GM21619 (cell line): ENCODE results near the gene DNAJB8.

Source experiments
- ATAC-seq: cut with Tn5 transposase; IDR thresholded peaks from one replicate; pipeline ENCODE4 v1.9.1; 2021; ENCODE audit not compliant: unreplicated experiment

The DNAJB8 gene

DNA sequence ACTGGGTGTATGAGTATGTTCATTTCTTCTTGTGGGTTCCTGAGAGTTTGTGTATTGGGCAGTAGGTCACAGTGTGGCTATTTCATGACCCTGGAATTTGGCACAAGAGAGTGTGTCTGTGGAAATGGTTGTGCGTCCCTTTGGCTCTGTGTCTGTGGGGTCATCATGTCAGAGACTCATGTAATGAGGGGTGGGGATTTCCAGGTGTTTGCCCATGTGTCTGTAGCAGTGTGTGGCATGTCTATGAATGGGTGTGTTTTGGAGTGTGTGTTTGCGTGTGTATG is 27.6 kb upstream of the DNAJB8 start:
- ATAC-seq = no peak

DNA sequence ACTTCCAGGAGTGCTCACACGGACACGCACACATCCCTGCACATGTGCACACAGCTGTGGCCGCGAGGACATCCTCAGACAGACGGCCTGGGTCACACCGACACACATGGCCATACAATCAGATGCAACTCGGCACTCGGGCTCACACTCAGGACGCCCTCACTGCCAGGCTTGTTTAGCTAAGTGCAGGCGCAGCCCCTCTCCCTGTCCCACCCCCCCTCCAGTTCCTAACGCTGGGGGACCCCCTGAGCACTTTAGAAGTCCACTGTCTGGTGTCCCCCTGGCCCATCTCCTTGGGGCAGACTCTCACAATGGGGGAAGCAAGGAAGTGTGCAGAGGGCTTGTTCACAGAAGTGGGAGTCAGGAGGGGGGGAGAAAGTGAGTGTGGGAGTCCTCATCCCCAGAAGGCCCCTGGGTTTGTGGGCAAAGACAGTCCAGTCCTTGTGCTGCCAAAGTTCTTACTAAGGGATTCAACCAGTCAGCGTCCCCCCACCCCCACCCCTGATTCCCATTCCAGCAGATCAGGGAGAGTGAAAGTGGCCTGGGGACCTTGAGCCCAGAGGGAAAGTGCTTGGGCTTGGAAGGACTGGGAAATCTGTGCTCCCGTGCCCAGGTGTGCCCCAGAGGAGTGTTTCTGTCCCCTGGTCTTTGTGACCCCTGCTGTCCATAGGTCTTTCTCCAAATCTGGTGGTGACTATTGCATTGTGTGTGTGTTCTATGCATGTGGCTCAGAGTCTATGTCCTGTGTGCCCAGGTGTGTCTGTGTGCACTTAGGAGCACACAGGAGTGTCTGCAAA is 27.1 kb upstream of the DNAJB8 start:
- no peak for ATAC-seq

DNA sequence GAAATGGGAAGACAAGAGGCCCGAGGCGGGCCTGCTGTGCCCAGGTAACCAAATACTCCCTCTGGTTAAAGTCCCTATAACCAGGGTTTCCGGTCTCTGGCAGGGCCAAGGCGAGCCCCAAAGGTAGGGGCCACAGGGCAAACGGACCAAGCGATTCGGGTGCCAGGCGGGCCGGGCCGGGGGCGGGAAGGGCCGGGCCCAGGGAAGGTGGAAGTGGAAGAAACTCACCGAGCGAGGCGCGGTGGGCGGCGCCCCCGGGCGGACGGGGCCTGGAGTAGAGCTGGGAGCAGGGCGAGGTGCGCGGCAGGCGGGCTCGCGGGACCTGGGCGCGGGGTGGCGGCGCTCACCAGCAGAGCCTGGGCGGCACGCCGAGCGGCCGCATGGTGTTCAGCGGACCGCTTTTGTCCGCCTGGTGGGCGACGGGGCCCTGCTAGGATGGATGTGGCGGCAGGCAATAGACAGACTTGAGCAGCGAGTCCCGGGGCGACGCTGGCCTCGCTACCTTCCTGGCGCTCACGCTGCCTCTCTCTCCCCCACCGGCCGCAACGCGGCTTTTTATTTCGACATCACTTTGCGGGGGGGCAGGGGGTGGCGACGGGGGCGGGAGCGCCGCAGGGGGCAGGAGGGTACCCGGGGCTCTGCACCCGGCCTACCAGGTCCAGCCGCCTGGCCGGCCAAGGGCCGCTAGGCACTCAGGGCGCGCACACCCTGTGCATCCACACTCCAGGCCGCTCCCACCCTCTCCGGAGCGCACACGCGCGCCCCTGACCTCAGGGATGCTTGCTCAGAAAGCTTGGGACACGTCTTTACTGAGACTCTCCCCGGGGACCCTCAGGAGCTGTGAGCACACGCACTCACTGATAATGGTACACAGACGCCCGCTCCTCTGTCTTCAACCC is 26.2 kb upstream of the DNAJB8 start, which contains the start of gene GATA2:
GATA2 (minus strand) TSS at position 531 of the 899 bp plus-strand sequence. CDS start 6,170 bp downstream, outside the sequence.
- ATAC-seq = no peak

DNA sequence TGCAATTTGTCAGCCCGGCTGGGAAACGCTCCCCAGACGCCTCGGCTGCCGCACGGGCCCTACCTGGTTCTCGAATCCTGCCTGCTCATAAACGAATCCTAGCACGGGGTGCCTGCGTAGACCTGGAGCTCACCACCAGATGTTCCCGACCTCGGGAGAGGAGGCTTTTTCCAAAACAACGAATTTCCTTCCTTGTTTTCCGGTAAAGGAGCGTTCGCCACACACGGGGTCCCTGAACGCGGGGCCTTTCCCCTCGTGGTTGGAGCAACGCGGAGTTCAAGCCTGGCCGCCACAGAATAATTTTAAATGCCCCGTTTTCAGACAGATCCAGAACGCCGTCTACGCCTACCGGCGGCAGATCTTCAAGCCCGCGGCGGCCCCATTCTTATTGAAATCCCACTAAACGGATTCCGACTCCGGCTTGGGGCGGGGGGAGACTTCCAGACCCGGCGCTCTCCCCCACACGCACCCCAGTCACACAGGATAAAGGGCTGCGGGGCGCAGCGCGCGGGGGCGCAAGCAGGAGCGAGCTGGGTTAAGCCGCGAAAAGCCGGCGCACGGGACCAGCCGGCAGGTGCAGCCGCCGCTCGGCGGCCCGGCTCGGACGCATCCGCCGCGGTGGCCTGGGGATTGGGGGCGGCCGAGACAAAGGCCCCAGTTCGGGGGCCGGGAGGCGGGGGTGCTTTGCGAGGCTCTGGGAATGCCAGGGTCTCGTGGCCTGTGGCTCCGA is 25.4 kb upstream of the DNAJB8 start:
- no peak for ATAC-seq

DNA sequence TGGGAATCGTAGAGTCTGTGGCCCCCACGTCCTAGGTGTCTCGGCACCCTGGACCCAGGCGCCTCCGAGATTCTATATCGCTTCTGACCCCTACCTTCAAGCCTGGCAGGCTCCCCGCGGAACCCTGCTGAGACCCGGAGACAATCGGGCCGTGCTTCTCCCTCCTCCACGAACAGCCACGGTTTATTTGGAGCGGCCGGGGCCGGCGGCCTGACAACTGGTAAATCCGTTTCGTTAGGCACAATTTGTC is 24.9 kb upstream of the DNAJB8 start:
- no peak for ATAC-seq

DNA sequence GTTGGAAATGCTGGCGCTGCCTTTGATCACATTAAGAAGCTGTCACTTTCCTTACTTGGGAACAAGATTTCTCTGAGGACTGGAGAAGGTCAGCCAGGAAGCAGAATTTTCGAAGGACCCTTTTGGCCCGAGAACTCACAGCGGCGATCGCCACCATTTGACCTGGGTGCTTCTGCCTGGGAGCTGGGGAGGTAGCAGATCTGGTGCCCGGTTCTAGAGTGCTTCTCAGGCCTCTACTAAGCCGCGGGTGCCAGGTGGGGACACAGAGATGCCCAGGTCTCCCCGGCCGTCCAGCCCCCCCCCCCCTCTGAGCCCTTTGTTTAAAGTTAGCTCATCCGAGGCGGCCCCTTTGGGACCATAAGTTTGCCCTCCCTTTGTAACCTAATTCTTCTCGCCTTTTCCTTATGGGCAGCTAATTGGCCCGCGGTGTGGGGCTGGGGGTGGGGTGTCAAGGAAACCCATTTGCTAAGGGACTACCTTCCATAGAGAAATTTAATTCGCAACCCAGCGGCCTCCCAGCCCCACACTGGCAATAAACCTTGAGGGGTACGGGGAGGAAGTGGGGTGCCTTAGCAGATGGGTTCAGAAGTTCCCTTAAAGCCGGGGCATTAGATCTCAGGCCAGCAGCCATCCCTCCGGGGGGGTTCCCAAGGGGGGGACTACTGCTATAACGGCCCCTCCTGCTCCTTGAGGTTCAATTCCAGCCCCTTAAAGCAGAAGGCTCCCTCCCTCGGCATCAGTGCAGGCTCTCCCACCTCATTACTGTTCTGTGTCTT is 24.4 kb upstream of the DNAJB8 start:
- no peak for ATAC-seq

DNA sequence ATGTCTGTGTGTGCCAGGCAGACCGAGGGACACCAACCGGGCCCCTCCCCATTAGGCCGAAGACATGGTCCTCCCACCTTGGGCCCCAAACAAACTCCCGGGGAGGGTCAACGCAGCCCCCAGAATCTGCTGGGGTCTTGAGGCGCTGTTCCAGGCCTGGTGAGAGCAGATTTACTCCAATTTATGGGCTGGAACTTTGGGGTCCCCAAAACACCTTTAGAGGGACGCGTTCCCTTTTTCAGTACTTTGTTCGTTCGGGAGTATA is 23.9 kb upstream of the DNAJB8 start:
- no peak for ATAC-seq

DNA sequence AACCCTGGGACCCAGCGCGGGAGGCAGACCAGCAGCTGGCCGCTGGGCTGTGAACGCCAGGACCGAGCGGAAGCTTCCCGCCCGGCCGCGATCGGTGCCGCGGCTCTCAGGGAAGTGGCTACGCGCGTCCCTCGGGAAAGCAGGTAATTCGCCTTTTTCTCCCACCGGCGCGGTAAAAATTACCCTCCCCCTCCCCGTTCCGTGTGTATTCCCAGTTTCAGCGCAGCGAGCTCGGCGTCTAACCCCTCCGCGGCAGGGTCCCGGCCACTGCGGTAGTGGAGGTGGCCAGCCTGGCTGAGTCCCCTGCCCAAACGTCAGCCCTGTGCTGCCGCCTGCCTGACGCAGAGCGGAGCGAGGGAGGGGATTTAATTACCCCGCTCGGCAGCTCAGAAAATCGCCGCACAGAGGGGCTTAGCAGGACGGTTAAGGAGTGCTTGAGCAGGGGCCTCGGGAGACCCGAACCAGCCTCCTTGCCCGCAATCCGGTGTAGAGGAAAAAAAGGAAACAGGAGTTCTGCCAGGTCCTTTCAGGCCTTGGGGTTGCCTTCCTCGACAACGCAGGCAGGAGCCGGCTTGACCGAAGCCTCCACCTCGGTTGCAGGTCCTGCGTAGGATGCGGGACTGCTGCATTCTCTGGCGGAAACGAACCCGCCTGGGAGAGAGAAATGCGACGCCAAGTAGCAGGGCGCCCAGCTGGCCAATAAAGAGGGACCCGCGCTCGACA is 23.4 kb upstream of the DNAJB8 start:
- no peak for ATAC-seq

DNA sequence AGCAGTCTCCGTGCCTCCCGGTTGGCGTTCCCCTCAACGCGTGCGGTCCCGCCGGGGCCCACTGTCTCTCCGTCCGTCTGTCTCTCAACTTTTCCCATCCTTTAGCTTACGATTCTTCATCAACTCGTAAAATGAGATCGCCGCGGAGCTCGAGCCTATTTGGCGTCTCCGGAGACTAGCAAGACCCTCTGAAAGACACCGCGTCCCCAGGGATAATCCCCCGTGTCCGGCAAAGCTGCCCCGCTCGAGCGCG is 22.9 kb upstream of the DNAJB8 start:
- ATAC-seq = no peak

DNA sequence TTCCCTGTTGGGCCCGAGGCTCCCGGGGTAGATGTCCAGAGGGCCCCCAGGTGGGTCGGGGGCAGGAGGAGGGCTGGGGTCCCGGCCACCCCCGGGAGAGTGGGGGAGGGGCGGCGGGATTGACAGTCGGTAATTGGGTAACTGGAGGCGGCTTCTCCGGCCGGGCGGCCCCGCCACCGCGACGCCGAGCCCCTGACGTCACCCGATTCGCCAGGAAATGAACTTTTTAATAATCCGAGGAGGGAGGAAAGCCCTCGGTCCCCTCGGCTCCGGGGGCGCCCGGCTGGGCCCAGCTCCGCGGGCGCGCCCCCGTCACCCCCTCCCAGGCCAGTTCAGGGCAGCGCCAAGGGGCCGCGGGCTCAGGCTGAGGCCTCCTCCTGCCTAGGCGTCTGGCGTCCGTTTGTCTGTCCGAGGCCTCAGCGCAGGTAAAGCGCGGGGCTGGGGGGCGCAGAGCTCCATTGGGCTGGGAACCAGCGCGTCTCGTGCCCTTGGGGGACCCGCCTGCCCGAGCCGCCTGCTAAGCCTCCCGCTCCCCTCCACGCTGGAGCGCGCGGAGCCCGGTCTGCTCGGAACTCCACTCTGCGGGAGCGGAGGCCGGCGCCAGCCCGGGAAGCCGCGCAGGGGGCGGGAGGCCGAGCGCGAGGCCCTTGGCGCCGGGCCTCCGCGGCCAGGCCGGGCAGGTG is 22.4 kb upstream of the DNAJB8 start:
- ATAC-seq = no peak

DNA sequence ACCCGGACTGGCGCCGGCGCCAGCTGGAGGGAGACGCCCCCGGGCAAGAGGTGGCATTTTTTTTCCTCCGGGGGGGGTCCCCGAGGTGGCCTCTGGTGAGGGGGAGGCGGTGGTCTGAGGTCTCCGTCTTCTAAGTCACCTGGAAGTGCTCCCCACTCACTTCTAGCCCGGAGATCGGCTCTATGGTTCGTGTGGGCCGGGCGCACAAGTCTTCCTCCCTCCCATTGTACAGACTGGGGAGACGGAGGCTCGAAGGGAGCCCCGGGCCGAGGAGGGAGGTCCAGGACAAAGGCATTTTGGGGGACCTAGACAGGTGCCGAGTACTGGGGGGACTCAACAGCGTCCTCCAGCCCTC is 21.9 kb upstream of the DNAJB8 start:
- no peak for ATAC-seq

DNA sequence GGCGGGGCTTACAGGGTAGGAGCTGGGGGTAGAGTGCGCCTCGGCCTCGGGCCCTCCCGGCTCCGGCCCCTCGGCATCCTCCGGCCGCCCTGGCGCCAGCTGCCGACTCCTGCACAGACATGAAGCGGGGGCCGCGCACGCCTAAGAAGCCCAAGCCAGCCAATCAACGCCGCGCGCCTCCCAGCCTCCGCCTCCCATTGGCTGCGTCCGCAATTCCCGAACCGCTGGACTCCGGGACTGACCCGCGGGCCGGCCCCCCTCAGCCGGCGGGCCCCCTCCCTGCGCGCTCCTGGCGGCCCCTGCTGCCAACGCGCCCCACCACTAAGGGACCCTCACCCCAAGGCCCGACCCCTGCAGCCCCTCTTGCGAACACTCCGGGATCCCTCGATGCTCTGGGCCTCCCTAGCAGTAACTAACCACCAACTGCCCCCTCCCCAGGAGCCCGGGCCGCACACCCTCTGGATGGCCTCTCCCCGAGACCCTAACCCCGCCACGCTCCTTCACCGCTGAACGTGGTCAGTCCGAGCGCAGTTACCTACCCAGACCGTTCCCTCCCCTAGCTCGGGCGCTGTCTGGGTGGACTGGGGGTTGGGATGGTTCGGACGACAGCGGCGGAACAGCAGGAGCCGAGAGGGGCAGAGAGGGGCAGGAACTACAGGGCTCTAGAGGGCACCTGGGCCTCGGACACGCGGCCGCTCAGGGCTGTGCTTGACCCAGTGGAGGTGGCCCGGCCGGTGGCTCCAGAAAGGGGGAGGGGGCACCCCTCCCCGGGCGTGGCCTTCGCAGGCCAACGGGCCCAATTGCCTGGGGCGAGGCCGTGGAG is 21.3 kb upstream of the DNAJB8 start:
- no peak for ATAC-seq

DNA sequence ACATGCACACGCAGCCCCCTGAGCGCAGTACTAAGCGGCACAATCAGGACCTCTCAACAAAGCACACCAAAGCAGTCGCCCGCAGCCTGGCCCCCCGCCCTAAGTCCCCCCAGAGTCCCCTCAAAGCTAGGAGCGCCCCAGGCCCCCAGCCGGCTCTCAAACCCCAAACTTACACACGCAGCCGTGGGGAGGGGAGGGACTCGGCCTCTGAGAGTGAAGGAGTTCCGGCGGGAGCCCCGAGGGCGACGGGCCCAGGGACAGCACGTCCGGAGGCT is 20.8 kb upstream of the DNAJB8 start:
- ATAC-seq = no peak

DNA sequence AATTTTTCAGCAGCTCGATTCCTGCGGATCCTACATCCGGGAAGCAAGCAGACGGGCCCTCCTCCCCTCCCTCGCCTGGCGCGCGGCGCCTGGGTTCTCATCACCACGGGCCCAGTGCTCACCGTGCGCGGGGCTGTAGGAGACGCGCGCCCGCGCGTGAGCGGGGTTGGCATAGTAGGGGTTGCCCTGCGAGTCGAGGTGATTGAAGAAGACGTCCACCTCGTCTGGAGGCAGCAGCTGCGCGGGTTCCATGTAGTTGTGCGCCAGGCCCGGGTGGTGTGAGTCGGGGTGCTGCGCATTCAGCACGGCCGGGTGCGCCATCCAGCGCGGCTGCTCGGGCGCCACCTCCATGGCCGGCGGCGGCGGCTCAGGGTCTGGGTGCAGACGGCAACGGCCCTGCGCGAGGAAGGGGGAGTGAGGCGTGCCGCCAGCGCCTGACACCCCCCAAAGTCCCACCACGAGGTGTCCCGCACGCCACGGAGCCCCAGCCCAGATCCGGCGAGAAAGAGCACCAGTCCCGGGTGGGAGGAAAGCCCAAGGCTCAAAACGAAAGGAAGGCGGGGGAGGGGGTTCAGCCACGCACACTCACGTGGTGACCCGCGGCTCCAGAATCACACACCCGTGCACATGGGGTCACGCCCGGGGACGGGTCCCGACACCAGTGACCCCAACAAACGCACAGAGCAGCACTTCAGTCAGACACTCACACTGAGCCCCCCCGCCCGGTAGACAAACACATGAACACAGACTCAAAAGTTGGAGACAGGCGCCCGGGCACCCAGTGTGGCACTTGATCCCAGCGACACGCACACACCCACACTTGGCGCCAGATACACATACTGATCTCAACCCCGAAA is 20.2 kb upstream of the DNAJB8 start:
- no peak for ATAC-seq

DNA sequence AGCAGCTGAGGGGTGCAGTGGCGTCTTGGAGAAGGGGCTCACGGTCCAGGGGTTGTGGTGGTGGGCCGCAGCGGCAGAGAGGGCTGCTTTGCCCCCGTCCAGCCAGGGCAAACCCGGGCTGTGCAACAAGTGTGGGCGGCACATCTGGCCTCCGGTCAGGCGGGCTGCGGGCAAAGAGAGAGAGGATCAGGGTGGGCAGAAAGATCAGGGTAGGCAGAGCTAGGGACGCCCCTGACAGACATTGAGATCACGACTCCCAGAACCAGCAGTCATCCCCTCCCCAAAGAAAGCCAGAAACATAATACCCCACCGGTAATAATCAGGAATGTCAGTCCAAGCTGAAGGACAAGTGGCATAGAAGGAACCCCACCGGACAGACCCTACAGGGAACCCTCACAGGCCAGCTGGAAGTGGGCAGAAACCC is 19.5 kb upstream of the DNAJB8 start:
- ATAC-seq = no peak

DNA sequence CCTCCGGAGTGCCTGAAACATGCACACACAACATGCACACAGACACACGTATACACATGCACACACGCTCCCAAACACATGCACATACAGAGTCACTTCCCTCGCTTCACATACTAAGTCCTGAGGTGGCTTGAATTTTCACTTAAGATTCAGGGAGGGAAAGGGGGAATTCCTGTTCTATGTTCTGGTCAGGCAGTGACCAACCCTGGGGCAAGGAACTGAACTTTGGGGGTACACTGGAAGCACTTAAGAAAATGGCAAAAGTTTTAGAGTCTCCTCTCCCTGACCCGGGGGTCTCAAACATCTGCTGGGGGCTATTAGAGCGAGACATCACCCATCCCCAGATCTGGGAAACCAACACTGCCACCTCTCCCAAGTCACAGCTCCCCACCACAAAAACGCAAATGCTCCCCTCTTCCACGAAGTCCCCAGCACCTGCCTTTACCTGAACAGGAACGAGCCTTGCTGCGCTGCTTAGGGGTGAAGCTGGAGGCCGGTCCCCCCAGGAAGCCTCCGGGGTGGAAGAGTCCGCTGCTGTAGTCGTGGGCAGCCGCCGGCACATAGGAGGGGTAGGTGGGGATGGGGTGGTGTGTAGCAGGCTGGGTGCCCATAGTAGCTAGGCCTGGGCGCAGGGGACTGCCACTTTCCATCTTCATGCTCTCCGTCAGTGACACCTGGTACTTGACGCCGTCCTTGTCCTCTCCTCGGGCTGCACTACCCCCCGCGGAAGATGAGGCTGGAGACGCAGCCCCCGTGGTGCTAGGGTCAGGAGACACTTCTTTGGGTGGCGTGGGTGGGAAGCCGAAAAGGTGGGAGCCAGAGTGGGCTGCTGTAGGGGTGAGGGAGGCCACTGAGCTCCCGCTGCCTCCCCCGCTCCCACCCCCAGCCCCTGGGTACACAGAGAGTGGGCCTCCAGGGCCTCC is 18.9 kb upstream of the DNAJB8 start:
- no peak for ATAC-seq

DNA sequence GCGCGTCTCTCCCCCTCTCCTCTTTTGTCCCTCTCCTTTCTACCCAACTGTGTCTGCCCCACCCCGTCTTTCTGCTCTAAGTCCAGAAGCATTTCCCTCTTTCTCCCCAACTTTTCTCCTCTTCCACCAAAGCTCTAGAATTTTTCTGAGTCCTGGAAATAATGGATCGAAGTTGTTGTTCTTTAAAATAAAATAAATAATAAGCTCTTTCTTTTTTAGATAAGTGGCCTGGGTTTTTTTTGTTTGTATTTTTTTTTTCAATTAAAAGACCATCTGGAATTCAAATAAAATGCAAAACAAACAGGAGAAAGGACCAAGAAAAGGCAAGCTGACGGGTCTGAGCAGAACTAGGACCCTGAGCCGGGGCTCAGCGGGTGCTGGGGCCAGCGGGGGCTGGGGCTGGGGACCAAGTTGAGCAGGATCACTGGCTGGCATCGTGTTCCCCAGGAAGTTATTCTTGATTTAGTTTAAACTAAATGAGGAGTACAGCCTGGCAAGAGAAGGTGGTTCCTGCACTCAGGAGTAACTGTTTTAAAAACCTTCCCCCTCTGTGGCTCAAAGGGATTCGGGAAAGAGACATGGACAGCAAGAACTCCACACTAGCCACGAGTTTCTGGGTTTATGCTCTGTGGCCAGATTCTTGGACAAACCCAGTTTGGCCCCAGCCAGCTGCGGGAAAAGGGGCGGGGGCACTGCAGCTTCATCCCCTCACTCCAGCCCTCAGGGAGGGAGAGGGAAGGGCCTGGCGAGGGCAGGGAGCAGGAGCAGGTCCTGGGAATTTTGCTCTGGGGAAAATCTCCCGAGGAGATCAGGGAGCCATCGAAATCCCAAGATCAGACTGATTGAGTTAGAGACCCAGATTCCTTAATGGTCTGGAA is 18.0 kb upstream of the DNAJB8 start:
- ATAC-seq = no peak
